DND-41 (cell line): ENCODE results near the gene MASP1.

Experiments used
- ATAC-seq: fragments of 200-7000 bp; cut with Tn5 transposase; 3 replicates; pipeline ENCODE4 v1.9.1; 2021; ENCODE audit warnings: low read depth; ENCODE audit not compliant: insufficient read depth
- DNase-seq: peaks from one replicate; pipeline ENCODE4 v3.0.0-alpha.2; 2020
- H2AFZ ChIP-seq: 2 replicates; pipeline ENCODE4 v1.6.0; 2012; ENCODE audit warnings: low read depth, low read length
- H3K27ac ChIP-seq: 2 replicates; pipeline ENCODE4 v1.5.1; 2012; ENCODE audit warnings: low read length, inconsistent platforms
- H3K27me3 ChIP-seq: fragments of 200-600 bp; sonication (generic); 2 replicates; pipeline ENCODE4 v1.6.0; 2012; ENCODE audit warnings: low read length, mild to moderate bottlenecking, inconsistent platforms; ENCODE audit not compliant: insufficient read depth, poor library complexity
- H3K36me3 ChIP-seq: 2 replicates; pipeline ENCODE4 v1.5.1; 2012; ENCODE audit warnings: low read length, inconsistent platforms; ENCODE audit not compliant: insufficient read depth
- H3K4me1 ChIP-seq: 2 replicates; pipeline ENCODE4 v1.5.1; 2012; ENCODE audit warnings: mild to moderate bottlenecking, low read length; ENCODE audit not compliant: insufficient read depth
- H3K4me2 ChIP-seq: 2 replicates; pipeline ENCODE4 v1.6.0; 2012; ENCODE audit warnings: mild to moderate bottlenecking, moderate library complexity, low read length, inconsistent platforms; ENCODE audit not compliant: insufficient read depth
- H3K4me3 ChIP-seq, 2 experiments: fragments of 200-600 bp in 1 of 2; shearing (Covaris generic) in 1 of 2; 2 replicates each; pipeline ENCODE4 v1.5.1; 2012 to 2016; ENCODE audit warnings: inconsistent platforms in 2 of 2, low read length in 2 of 2, mild to moderate bottlenecking in 2 of 2, low read depth in 1 of 2, moderate library complexity in 1 of 2
- H3K79me2 ChIP-seq: 2 replicates; pipeline ENCODE4 v1.6.0; 2012; ENCODE audit warnings: low read length, inconsistent platforms; ENCODE audit not compliant: insufficient read depth
- H3K9ac ChIP-seq: 2 replicates; pipeline ENCODE4 v1.6.0; 2012; ENCODE audit warnings: low read depth, mild to moderate bottlenecking, inconsistent platforms, low read length, moderate library complexity
- H3K9me3 ChIP-seq: 2 replicates; pipeline ENCODE4 v1.5.1; 2012; ENCODE audit warnings: low read length, moderate library complexity, mild to moderate bottlenecking, inconsistent platforms; ENCODE audit not compliant: insufficient read depth, severe bottlenecking
- H4K20me1 ChIP-seq: 2 replicates; pipeline ENCODE4 v1.6.0; 2012; ENCODE audit warnings: low read length; ENCODE audit not compliant: insufficient read depth
- EZH2 ChIP-seq: IDR thresholded peaks from 3 replicates; pipeline ENCODE4 v1.6.1; 2012; ENCODE audit warnings: borderline replicate concordance, low read depth, mild to moderate bottlenecking, moderate library complexity, low read length, inconsistent platforms; ENCODE audit not compliant: severe bottlenecking
- TF ChIP-seq, protein P1 (sequence below): IDR thresholded peaks from 2 replicates; pipeline ENCODE4 v1.5.1; 2012; ENCODE audit warnings: borderline replicate concordance, low read length, moderate library complexity, mild to moderate bottlenecking; ENCODE audit not compliant: poor library complexity, severe bottlenecking; ENCODE audit errors: extremely low read depth

MASP1 gene

DNA sequence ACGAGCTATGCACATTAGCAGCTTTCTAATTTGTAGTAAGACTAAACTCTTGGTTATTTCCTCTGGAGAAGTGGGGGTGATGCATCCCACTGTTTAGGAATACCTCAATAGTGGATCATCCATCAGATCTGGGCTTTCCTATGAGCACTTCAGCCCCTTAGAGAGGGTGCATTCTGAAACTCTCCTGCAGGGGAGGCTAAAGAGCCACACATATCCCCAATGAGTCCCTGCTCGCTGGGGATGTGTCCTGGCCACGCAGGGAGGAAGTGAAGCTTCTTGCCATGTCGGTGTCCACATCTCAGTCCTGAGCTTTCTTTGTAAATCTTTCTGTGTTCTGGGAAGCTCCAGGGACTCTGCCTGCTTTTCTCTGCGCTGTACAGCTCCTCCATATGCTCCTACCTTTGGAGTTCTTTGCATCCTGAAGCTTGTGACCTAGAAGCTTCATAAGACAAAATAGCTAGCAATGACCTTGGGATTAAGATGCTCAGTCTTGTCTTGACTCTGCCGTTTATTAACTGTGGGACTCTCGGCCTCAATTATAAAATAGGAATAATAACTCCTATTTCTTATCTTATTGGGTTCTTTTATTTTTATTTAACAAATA, 28.3 kb upstream of the MASP1 start:
- ATAC-seq (peak; percentile 77; the same call in 2 of the 3 replicates), DNase-seq (peak; percentile 56)
- no peak overlapping the region for H3K4me2 ChIP-seq
- peaks cover 6% of the 10 kb centered on the region for H3K27me3 ChIP-seq
- H3K4me1 ChIP-seq, result no peaks in the 10 kb centered on the region
- no peak overlapping the region for H2AFZ ChIP-seq
- no peaks in the 10 kb centered on the region for H3K36me3 ChIP-seq
- H3K79me2 ChIP-seq, result no peaks in the 10 kb centered on the region
- TF ChIP-seq EZH2, result no peak
- TF ChIP-seq, protein P1, sequence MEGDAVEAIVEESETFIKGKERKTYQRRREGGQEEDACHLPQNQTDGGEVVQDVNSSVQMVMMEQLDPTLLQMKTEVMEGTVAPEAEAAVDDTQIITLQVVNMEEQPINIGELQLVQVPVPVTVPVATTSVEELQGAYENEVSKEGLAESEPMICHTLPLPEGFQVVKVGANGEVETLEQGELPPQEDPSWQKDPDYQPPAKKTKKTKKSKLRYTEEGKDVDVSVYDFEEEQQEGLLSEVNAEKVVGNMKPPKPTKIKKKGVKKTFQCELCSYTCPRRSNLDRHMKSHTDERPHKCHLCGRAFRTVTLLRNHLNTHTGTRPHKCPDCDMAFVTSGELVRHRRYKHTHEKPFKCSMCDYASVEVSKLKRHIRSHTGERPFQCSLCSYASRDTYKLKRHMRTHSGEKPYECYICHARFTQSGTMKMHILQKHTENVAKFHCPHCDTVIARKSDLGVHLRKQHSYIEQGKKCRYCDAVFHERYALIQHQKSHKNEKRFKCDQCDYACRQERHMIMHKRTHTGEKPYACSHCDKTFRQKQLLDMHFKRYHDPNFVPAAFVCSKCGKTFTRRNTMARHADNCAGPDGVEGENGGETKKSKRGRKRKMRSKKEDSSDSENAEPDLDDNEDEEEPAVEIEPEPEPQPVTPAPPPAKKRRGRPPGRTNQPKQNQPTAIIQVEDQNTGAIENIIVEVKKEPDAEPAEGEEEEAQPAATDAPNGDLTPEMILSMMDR, result peak; percentile 78
- no peaks in the 10 kb centered on the region for H3K9me3 ChIP-seq
- no peak overlapping the region for H3K9ac ChIP-seq
- H3K27ac ChIP-seq, result no peak overlapping the region
- no peak overlapping the region for H3K4me3 ChIP-seq
- H4K20me1 ChIP-seq, result no peaks in the 10 kb centered on the region

DNA sequence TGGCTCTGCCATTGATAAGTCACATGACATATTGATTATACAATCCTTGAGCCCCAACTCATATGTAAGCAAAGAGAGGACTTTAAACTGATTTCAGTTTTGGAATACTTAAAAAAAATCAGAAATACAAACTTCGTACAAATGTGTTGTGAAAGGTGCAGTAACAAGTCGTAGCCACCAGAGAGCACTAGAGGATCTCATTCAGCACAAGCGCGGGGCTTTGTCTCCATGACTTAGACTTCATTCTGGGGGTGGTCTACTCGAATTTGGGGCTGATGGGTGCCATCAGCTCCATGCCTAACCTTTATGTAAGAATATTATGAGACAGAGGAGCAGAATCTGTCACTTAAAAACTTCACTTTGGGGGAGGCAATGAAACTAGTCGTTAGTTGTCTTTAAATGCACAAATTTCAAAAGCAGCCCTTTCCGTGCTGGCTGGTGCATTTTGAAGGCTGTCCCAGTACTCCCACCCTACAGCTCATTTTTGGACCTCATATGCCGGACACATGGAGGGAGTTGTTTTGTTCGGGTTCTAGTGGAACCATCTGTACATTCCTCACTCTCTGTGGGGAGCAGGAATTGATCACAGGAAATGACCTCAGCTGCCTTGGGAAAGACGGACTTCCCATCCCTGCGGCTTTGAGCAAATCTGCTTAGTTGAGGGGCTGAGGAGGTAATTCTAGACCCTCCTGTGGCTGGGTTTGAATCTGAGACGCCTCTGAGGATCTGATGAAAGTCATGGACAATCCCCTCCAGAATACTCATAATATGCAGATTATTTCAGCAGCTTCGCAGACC, 27.5 kb upstream of the MASP1 start:
- H3K4me3 ChIP-seq, result no peak overlapping the region
- H3K9ac ChIP-seq, result no peak overlapping the region
- TF ChIP-seq, protein P1, result peak; percentile 91
- TF ChIP-seq EZH2, result no peak
- ATAC-seq, result peak; percentile 66; the same call in 1 of the 3 replicates
- H3K27ac ChIP-seq, result no peak overlapping the region
- H3K27me3 ChIP-seq, result peaks cover 1% of the 10 kb centered on the region
- no peaks in the 10 kb centered on the region for H3K9me3 ChIP-seq
- H3K4me1 ChIP-seq, result no peaks in the 10 kb centered on the region
- DNase-seq, result peak; percentile 53
- no peaks in the 10 kb centered on the region for H3K36me3 ChIP-seq
- H3K79me2 ChIP-seq, result no peaks in the 10 kb centered on the region
- H3K4me2 ChIP-seq, result no peak overlapping the region
- no peaks in the 10 kb centered on the region for H4K20me1 ChIP-seq
- H2AFZ ChIP-seq, result no peak overlapping the region; the same call in 1 of the 2 replicates

DNA sequence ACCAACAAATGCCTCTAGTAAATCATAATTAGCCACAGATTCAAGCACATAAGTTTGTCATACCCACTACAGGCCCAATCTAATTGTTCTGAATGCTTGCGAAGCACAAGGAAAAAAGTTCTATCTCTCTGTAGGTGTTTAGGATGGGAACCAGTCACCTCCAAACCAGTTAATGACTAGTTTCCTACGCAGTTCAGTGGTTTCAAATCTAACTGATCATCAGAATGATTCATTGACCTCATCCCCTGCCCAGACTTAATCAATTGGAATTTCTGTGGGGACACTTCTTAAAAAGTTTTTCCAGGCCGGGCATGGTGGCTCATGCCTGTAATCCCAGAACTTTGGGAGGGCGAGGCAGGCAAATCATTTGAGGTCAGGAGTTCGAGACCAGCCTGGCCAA, 24.3 kb upstream of the MASP1 start:
- no peak for TF ChIP-seq EZH2
- TF ChIP-seq, protein P1, result no peak
- no peaks in the 10 kb centered on the region for H4K20me1 ChIP-seq
- H3K4me2 ChIP-seq, result no peak overlapping the region
- peaks cover 15% of the 10 kb centered on the region for H3K27me3 ChIP-seq
- no peak for DNase-seq
- H2AFZ ChIP-seq, result no peak overlapping the region
- H3K79me2 ChIP-seq, result no peaks in the 10 kb centered on the region
- no peak for ATAC-seq
- H3K27ac ChIP-seq, result no peak overlapping the region
- H3K4me3 ChIP-seq, result no peak overlapping the region
- no peak overlapping the region for H3K9ac ChIP-seq
- H3K9me3 ChIP-seq, result no peaks in the 10 kb centered on the region
- H3K4me1 ChIP-seq, result no peaks in the 10 kb centered on the region
- no peaks in the 10 kb centered on the region for H3K36me3 ChIP-seq
